NB4 (cell line): ENCODE data around the gene UGT1A4.

ENCODE experiments used
- MYC ChIP-seq: IDR thresholded peaks from 2 replicates; pipeline ENCODE4 v1.6.1; 2011; ENCODE audit warnings: low read depth, low read length
- POLR2A ChIP-seq: IDR thresholded peaks from 2 replicates; pipeline ENCODE4 v1.6.1; 2011; ENCODE audit warnings: mild to moderate bottlenecking; ENCODE audit not compliant: insufficient read length; ENCODE audit errors: extremely low read depth
- TF ChIP-seq, protein P1 (sequence below): IDR thresholded peaks from one replicate; pipeline ENCODE4 v1.5.1; 2012; ENCODE audit warnings: low read depth, low read length
- TF ChIP-seq, protein P2 (sequence below): IDR thresholded peaks from 2 replicates; pipeline ENCODE4 v1.6.1; 2011; ENCODE audit warnings: low read depth, low read length

DNA sequence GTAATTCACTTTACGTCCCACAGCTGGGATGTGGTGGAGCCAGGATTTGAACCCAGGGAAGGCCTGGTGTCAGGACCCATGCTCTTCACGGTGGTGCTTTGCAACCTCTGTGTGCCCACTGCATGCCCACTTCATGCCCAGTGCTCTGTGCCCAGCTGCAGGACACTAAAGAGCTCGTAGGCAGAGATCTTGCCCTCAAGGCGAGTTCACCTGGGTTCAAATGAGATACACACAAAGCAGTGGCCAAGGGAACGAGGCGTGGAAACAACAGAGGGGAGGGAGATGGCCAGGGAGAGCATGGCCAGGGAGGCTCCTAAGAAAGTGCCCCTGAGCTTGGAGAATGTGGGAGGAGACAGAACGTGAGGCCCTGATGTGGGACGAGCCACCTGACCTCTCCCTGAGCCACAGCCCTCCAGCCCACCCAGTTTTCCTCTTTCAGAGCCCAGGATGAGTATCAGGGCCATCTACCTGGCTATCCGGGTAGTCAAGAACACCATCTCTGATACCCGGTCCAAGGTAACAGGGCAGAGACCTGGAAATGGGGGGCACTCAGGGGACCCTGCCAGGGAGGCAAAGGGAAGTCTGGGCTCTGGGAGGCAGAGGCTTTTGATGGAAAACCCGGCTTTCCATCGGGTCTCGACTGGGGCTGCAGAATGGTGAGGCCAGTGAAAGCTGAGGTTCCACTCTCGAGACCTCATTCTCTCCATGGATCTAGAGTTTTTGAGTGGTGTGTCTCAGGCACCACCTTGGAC is 80.0 kb downstream of the UGT1A4 start:
- TF ChIP-seq, protein P1, sequence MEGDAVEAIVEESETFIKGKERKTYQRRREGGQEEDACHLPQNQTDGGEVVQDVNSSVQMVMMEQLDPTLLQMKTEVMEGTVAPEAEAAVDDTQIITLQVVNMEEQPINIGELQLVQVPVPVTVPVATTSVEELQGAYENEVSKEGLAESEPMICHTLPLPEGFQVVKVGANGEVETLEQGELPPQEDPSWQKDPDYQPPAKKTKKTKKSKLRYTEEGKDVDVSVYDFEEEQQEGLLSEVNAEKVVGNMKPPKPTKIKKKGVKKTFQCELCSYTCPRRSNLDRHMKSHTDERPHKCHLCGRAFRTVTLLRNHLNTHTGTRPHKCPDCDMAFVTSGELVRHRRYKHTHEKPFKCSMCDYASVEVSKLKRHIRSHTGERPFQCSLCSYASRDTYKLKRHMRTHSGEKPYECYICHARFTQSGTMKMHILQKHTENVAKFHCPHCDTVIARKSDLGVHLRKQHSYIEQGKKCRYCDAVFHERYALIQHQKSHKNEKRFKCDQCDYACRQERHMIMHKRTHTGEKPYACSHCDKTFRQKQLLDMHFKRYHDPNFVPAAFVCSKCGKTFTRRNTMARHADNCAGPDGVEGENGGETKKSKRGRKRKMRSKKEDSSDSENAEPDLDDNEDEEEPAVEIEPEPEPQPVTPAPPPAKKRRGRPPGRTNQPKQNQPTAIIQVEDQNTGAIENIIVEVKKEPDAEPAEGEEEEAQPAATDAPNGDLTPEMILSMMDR: no peak
- no peak for TF ChIP-seq POLR2A
- TF ChIP-seq, protein P2, sequence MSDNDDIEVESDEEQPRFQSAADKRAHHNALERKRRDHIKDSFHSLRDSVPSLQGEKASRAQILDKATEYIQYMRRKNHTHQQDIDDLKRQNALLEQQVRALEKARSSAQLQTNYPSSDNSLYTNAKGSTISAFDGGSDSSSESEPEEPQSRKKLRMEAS: no peak
- TF ChIP-seq MYC: no peak
